ENCODE data around the gene ARAP3.
A peak's percentile ranks its signal among the peaks of the same experiment; 100 is the strongest.

DNA sequence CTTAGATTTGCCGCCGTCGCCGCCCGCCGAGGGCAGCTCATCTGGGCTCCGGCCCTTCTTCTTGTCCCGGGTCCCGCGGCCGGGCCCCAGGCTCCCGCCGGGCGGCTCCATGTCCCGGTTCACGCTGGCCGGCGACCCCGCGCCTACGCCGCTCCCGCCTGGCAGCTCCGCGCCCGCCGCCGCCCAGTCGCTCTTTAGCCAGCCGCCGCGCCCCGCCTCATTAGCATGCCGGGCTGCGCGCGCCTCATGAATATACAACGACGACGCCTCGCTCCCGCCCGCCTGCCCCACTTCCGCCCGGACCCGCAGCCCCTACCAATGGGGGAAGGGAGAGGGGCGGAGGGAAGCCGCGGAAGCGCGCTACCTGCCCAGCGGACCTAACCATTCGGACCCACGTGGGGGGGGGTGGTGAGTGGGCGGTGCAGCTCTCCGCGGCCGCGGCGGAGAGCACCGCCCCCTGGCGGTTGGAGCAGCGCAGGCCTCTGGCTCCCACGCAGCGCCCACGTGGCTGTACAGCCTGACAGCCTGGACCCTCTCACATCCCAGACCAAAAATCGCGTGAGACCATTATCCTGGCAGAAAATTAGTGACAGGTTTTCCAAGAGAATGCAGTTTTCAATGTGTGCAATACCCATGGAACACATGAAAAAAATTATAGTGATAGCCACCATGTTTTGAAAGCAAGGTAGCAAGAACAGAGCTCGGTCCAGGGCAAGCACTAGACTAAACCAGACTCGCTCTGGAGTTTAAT, 63.1 kb downstream of the ARAP3 start, which contains the start of gene DIAPH1:
- TF ChIP-seq MAFK (IDR thresholded peaks at IDR 0.05; ENCODE audit: low read length) (no peak; the same call in 1 of the 2 replicates), JUND (IDR thresholded peaks at IDR 0.05; ENCODE audit: borderline replicate concordance, low read depth, low read length) (peak; percentile 95), JUND (tag; IDR thresholded peaks at IDR 0.05; ENCODE audit: borderline replicate concordance, low read depth, low read length) (peak; percentile 5; the same call in 1 of the 3 replicates), CREB1 (IDR thresholded peaks at IDR 0.05) (peak; percentile 81), CREB1 (CRISPR knock-in tag; IDR thresholded peaks at IDR 0.05) (peak; percentile 86; the same call in 1 of the 2 replicates), ELF1 (tag; IDR thresholded peaks at IDR 0.05) (peak; percentile 99), RBM22 (IDR thresholded peaks at IDR 0.05; ENCODE audit: low read depth, low read length, poor library complexity, severe bottlenecking) (peak; percentile 81), ZNF175 (CRISPR knock-in tag; IDR thresholded peaks at IDR 0.05; ENCODE audit: low read depth) (0 out of 2 replicates have a peak, but pooled peaks have one; percentile 44), CEBPB (tag; IDR thresholded peaks at IDR 0.05) (no peak), PYGO2 (tag; IDR thresholded peaks at IDR 0.05) (no peak)
- TF ChIP-seq, protein P1, sequence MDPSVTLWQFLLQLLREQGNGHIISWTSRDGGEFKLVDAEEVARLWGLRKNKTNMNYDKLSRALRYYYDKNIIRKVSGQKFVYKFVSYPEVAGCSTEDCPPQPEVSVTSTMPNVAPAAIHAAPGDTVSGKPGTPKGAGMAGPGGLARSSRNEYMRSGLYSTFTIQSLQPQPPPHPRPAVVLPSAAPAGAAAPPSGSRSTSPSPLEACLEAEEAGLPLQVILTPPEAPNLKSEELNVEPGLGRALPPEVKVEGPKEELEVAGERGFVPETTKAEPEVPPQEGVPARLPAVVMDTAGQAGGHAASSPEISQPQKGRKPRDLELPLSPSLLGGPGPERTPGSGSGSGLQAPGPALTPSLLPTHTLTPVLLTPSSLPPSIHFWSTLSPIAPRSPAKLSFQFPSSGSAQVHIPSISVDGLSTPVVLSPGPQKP (CRISPR knock-in tag; IDR thresholded peaks at IDR 0.05): no peak
- TF ChIP-seq, protein P2, sequence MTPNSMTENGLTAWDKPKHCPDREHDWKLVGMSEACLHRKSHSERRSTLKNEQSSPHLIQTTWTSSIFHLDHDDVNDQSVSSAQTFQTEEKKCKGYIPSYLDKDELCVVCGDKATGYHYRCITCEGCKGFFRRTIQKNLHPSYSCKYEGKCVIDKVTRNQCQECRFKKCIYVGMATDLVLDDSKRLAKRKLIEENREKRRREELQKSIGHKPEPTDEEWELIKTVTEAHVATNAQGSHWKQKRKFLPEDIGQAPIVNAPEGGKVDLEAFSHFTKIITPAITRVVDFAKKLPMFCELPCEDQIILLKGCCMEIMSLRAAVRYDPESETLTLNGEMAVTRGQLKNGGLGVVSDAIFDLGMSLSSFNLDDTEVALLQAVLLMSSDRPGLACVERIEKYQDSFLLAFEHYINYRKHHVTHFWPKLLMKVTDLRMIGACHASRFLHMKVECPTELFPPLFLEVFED (CRISPR knock-in tag; conservative IDR thresholded peaks at IDR 0.05): no peak
- TF ChIP-seq, protein P3, sequence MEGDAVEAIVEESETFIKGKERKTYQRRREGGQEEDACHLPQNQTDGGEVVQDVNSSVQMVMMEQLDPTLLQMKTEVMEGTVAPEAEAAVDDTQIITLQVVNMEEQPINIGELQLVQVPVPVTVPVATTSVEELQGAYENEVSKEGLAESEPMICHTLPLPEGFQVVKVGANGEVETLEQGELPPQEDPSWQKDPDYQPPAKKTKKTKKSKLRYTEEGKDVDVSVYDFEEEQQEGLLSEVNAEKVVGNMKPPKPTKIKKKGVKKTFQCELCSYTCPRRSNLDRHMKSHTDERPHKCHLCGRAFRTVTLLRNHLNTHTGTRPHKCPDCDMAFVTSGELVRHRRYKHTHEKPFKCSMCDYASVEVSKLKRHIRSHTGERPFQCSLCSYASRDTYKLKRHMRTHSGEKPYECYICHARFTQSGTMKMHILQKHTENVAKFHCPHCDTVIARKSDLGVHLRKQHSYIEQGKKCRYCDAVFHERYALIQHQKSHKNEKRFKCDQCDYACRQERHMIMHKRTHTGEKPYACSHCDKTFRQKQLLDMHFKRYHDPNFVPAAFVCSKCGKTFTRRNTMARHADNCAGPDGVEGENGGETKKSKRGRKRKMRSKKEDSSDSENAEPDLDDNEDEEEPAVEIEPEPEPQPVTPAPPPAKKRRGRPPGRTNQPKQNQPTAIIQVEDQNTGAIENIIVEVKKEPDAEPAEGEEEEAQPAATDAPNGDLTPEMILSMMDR (IDR thresholded peaks at IDR 0.05 in 2 of 3, conservative IDR thresholded peaks at IDR 0.05 in 1 of 3; ENCODE audit: insufficient read depth in 2 of 3, low read depth in 1 of 3, low read length in 3 of 3): peak; percentile 95 to 97 (median 95)
- TF ChIP-seq, protein P4, sequence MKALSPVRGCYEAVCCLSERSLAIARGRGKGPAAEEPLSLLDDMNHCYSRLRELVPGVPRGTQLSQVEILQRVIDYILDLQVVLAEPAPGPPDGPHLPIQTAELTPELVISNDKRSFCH (CRISPR knock-in tag; IDR thresholded peaks at IDR 0.05): no peak
- TF ChIP-seq, protein P4 (tag; IDR thresholded peaks at IDR 0.05): 0 out of 2 replicates have a peak, but pooled peaks have one; percentile 32

Data from K562 (cell line).